ENCODE data around the gene AKR1C2. TPM values are rescaled to one million over a fixed set of nuclear protein-coding genes. Genes with fewer than 3 reads are reported as not detected.

The AKR1C2 gene
- total and polyA plus RNA-seq, 10 of the 15 experiments (the other 5 are each of a cell fraction or from before 2014, with no cell fraction given): 0.31 to 0.44 (median 0.36) TPM; not detected in 7

DNA sequence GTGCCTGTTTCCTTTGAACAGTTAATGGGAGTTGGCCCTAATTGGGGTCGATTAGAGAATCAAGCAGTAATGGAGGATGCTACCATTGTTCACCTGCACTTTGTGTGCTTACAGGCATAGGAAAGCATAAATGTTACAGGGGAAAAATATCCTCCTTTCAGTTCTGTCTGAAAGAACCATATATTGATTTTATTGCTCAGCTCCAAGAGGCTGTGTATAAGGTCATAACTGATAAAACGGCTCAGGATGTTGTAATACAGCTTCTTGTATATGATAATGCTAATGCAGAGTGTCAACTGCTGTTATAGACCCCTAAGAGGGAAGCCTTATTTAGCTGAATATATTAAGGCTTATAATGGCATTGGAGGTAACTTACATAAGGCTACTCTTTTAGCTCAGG lies 32.9 kb upstream of the AKR1C2 start (continued):
- TF ChIP-seq, protein P1, sequence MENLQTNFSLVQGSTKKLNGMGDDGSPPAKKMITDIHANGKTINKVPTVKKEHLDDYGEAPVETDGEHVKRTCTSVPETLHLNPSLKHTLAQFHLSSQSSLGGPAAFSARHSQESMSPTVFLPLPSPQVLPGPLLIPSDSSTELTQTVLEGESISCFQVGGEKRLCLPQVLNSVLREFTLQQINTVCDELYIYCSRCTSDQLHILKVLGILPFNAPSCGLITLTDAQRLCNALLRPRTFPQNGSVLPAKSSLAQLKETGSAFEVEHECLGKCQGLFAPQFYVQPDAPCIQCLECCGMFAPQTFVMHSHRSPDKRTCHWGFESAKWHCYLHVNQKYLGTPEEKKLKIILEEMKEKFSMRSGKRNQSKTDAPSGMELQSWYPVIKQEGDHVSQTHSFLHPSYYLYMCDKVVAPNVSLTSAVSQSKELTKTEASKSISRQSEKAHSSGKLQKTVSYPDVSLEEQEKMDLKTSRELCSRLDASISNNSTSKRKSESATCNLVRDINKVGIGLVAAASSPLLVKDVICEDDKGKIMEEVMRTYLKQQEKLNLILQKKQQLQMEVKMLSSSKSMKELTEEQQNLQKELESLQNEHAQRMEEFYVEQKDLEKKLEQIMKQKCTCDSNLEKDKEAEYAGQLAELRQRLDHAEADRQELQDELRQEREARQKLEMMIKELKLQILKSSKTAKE (IDR thresholded peaks at IDR 0.05; ENCODE audit: low read depth, poor library complexity, severe bottlenecking): no peak
- no peak for TF ChIP-seq ETV6 (conservative IDR thresholded peaks at IDR 0.05 in 1 of 2, IDR thresholded peaks at IDR 0.05 in 1 of 2; ENCODE audit: borderline replicate concordance in 1 of 2, low read depth in 1 of 2)
- TF ChIP-seq, protein P2, sequence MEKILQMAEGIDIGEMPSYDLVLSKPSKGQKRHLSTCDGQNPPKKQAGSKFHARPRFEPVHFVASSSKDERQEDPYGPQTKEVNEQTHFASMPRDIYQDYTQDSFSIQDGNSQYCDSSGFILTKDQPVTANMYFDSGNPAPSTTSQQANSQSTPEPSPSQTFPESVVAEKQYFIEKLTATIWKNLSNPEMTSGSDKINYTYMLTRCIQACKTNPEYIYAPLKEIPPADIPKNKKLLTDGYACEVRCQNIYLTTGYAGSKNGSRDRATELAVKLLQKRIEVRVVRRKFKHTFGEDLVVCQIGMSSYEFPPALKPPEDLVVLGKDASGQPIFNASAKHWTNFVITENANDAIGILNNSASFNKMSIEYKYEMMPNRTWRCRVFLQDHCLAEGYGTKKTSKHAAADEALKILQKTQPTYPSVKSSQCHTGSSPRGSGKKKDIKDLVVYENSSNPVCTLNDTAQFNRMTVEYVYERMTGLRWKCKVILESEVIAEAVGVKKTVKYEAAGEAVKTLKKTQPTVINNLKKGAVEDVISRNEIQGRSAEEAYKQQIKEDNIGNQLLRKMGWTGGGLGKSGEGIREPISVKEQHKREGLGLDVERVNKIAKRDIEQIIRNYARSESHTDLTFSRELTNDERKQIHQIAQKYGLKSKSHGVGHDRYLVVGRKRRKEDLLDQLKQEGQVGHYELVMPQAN (conservative IDR thresholded peaks at IDR 0.05): no peak
- TF ChIP-seq, protein P3, sequence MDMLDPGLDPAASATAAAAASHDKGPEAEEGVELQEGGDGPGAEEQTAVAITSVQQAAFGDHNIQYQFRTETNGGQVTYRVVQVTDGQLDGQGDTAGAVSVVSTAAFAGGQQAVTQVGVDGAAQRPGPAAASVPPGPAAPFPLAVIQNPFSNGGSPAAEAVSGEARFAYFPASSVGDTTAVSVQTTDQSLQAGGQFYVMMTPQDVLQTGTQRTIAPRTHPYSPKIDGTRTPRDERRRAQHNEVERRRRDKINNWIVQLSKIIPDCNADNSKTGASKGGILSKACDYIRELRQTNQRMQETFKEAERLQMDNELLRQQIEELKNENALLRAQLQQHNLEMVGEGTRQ (IDR thresholded peaks at IDR 0.05; ENCODE audit: borderline replicate concordance, low read depth, low read length): no peak
- TF ChIP-seq, protein P4, sequence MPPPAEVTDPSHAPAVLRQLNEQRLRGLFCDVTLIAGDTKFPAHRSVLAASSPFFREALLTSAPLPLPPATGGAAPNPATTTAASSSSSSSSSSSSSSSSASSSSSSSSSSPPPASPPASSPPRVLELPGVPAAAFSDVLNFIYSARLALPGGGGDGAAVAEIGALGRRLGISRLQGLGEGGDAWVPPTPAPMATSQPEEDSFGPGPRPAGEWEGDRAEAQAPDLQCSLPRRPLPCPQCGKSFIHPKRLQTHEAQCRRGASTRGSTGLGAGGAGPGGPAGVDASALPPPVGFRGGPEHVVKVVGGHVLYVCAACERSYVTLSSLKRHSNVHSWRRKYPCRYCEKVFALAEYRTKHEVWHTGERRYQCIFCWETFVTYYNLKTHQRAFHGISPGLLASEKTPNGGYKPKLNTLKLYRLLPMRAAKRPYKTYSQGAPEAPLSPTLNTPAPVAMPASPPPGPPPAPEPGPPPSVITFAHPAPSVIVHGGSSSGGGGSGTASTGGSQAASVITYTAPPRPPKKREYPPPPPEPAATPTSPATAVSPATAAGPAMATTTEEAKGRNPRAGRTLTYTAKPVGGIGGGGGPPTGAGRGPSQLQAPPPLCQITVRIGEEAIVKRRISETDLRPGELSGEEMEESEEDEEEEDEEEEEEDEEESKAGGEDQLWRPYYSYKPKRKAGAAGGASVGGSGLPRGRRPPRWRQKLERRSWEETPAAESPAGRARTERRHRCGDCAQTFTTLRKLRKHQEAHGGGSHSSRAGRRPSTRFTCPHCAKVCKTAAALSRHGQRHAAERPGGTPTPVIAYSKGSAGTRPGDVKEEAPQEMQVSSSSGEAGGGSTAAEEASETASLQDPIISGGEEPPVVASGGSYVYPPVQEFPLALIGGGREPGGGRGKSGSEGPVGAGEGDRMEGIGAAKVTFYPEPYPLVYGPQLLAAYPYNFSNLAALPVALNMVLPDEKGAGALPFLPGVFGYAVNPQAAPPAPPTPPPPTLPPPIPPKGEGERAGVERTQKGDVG (CRISPR knock-in tag; IDR thresholded peaks at IDR 0.05): no peak
- no peak for TF ChIP-seq SPI1 (IDR thresholded peaks at IDR 0.05; ENCODE audit: borderline replicate concordance, insufficient read depth, low read depth, low read length)
- no peak for TF ChIP-seq ZNF384 (IDR thresholded peaks at IDR 0.05; ENCODE audit: borderline replicate concordance, low read depth, low read length)
- TF ChIP-seq CHD2 (IDR thresholded peaks at IDR 0.05; ENCODE audit: borderline replicate concordance, low read depth, low read length): no peak
- TF ChIP-seq TCF7 (IDR thresholded peaks at IDR 0.05; ENCODE audit: borderline replicate concordance): no peak
- TF ChIP-seq ZNF274 (IDR thresholded peaks at IDR 0.05; ENCODE audit: insufficient read depth, insufficient read length): no peak
- TF ChIP-seq POLR2AphosphoS5 (IDR thresholded peaks at IDR 0.05; ENCODE audit: low read length): no peak
- no peak for TF ChIP-seq SP1 (IDR thresholded peaks at IDR 0.05; ENCODE audit: low read depth, low read length)
- TF ChIP-seq, protein P5, sequence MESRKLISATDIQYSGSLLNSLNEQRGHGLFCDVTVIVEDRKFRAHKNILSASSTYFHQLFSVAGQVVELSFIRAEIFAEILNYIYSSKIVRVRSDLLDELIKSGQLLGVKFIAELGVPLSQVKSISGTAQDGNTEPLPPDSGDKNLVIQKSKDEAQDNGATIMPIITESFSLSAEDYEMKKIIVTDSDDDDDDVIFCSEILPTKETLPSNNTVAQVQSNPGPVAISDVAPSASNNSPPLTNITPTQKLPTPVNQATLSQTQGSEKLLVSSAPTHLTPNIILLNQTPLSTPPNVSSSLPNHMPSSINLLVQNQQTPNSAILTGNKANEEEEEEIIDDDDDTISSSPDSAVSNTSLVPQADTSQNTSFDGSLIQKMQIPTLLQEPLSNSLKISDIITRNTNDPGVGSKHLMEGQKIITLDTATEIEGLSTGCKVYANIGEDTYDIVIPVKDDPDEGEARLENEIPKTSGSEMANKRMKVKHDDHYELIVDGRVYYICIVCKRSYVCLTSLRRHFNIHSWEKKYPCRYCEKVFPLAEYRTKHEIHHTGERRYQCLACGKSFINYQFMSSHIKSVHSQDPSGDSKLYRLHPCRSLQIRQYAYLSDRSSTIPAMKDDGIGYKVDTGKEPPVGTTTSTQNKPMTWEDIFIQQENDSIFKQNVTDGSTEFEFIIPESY (IDR thresholded peaks at IDR 0.05): no peak

Data from GM12878 (cell line).